Activated CD4-positive, alpha-beta T cell treated with anti-CD3 and anti-CD28 coated beads for 48 hours (primary cell): ENCODE data around the gene NCAM2.

Experiments
- DNase-seq: peaks from one replicate; pipeline ENCODE4 v3.0.0-alpha.2; 2020

NCAM2 gene

GRCh38 chr21:21466752-21467151 lies 468.5 kb downstream of the NCAM2 start:
- DNase-seq, result no peak

- DNase-seq, result no peak
Measured at GRCh38 chr21:21468003-21468402, 469.8 kb downstream of the NCAM2 start.

GRCh38 chr21:21481239-21481638 lies 483.0 kb downstream of the NCAM2 start:
- no peak for DNase-seq

GRCh38 chr21:21508859-21509258 lies 510.6 kb downstream of the NCAM2 start:
- DNase-seq, result no peak

GRCh38 chr21:21530680-21531079 lies 532.5 kb downstream of the NCAM2 start:
- DNase-seq, result no peak

GRCh38 chr21:21547368-21547953 lies 549.3 kb downstream of the NCAM2 start:
- no peak for DNase-seq

GRCh38 chr21:21559285-21560045 lies 561.3 kb downstream of the NCAM2 start:
- no peak for DNase-seq
